ENCODE results near the gene RPL36.

DNA sequence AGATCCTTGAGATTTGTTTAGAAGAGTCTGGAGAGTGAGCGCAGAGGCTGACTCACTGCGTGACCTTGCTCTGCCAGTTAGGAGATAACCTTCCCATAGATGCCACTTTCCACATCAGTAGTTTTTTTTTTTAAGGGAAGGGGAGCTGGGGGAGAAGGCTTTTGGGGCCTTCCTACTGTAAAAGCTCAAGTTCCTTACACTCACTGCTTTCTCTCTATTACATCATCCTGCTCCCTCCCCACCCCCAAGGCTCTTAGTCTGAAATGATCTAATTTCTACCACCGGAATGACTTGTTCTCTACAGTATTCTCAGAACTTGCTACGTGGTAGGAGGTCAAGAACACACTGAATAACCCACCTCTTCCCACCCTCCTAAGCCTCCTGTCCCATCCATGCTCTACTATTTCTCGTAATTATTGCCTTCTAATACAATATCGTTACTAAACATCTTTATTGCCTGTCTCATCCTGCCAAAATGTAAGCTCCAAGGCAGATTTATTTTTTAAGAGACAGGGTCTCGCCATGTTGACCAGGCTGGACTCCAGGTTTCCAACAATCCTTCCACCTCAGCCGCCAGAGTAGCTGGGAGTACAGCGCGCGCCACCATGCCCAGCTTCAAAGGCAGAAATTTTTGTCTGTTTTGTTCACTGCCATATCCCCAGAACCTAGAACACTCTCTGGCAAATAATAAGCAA, 28.6 kb downstream of the RPL36 start:
- TF ChIP-seq, protein P1, sequence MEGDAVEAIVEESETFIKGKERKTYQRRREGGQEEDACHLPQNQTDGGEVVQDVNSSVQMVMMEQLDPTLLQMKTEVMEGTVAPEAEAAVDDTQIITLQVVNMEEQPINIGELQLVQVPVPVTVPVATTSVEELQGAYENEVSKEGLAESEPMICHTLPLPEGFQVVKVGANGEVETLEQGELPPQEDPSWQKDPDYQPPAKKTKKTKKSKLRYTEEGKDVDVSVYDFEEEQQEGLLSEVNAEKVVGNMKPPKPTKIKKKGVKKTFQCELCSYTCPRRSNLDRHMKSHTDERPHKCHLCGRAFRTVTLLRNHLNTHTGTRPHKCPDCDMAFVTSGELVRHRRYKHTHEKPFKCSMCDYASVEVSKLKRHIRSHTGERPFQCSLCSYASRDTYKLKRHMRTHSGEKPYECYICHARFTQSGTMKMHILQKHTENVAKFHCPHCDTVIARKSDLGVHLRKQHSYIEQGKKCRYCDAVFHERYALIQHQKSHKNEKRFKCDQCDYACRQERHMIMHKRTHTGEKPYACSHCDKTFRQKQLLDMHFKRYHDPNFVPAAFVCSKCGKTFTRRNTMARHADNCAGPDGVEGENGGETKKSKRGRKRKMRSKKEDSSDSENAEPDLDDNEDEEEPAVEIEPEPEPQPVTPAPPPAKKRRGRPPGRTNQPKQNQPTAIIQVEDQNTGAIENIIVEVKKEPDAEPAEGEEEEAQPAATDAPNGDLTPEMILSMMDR (IDR thresholded peaks at IDR 0.05), result no peak
- no peak for TF ChIP-seq POLR2A (IDR thresholded peaks at IDR 0.05)
- TF ChIP-seq POLR2AphosphoS5 (IDR thresholded peaks at IDR 0.05), result no peak
